HUES64 (cell line): ENCODE measurements around the gene OPRL1.
A peak's percentile ranks its signal among the peaks of the same experiment; 100 is the strongest.

ENCODE experiments used
- H3K27ac ChIP-seq: 2 replicates; pipeline ENCODE4 v1.7.0; 2013; ENCODE audit warnings: low read depth, low read length, inconsistent platforms
- H3K27me3 ChIP-seq: 2 replicates; pipeline ENCODE4 v1.6.1; 2013; ENCODE audit warnings: mild to moderate bottlenecking, low read length; ENCODE audit not compliant: insufficient read depth
- H3K36me3 ChIP-seq: 2 replicates; pipeline ENCODE4 v1.6.1; 2013; ENCODE audit warnings: mild to moderate bottlenecking, low read length; ENCODE audit not compliant: insufficient read depth
- H3K4me1 ChIP-seq: 2 replicates; pipeline ENCODE4 v1.6.1; 2013; ENCODE audit warnings: mild to moderate bottlenecking, low read length, moderate library complexity; ENCODE audit not compliant: insufficient read depth
- H3K4me3 ChIP-seq: 2 replicates; pipeline ENCODE4 v1.5.1; 2013; ENCODE audit warnings: mild to moderate bottlenecking, low read length, moderate library complexity
- H3K9ac ChIP-seq: 2 replicates; pipeline ENCODE4 v1.6.1; 2013; ENCODE audit warnings: mild to moderate bottlenecking, low read depth, low read length
- H3K9me3 ChIP-seq: 2 replicates; pipeline ENCODE4 v1.6.1; 2013; ENCODE audit warnings: low read depth, low read length; ENCODE audit not compliant: insufficient read depth
- WGBS: fragments of 150-250, 120-280 bp; methylation state at CpG from one replicate; pipeline ENCODE4 v1.1.7; 2013; ENCODE audit warnings: missing lambda C conversion rate; 5-methylcytosine and 5-hydroxymethylcytosine counted together

Gene OPRL1

GRCh38 chr20:64051561-64052325 lies 28.1 kb upstream of the OPRL1 start:
- H3K9me3 ChIP-seq: no peaks in the 10 kb centered on the region
- H3K27me3 ChIP-seq: peaks cover 44% of the 10 kb centered on the region
- no peak overlapping the region for H3K27ac ChIP-seq
- no peak overlapping the region for H3K4me3 ChIP-seq
- H3K9ac ChIP-seq: no peak overlapping the region
- no peaks in the 10 kb centered on the region for H3K36me3 ChIP-seq
- 0 out of 2 replicates have a peak, but pooled peaks cover 6% of the 10 kb centered on the region for H3K4me1 ChIP-seq
- 86% methylated on average over 15 of the region's 15 CpGs for WGBS

- Histone ChIP-seq H3K27ac (no peak overlapping the region), H3K4me1 (0 out of 2 replicates have a peak, but pooled peaks cover 6% of the 10 kb centered on the region), H3K4me3 (no peak overlapping the region), H3K36me3 (no peaks in the 10 kb centered on the region), H3K27me3 (peaks cover 38% of the 10 kb centered on the region), H3K9me3 (no peaks in the 10 kb centered on the region), H3K9ac (no peak overlapping the region)
- WGBS: 91% methylated on average over 10 of the region's 10 CpGs
These were observed 27.6 kb upstream of the OPRL1 start for GRCh38 chr20:64052326-64052722.

GRCh38 chr20:64052987-64053840 lies 26.7 kb upstream of the OPRL1 start:
- Histone ChIP-seq H3K27me3 (peaks cover 29% of the 10 kb centered on the region), H3K27ac (no peak overlapping the region), H3K9me3 (no peaks in the 10 kb centered on the region), H3K9ac (no peak overlapping the region), H3K36me3 (no peaks in the 10 kb centered on the region), H3K4me3 (no peak overlapping the region), H3K4me1 (0 out of 2 replicates have a peak, but pooled peaks cover 6% of the 10 kb centered on the region)
- WGBS: 84% methylated on average over 33 of the region's 33 CpGs

- 0 out of 2 replicates have a peak overlapping the region, but pooled peaks have one; percentile 25 for H3K27ac ChIP-seq
- H3K9me3 ChIP-seq: no peaks in the 10 kb centered on the region
- H3K9ac ChIP-seq: no peak overlapping the region
- peaks cover 21% of the 10 kb centered on the region for H3K27me3 ChIP-seq
- no peaks in the 10 kb centered on the region for H3K36me3 ChIP-seq
- 45% methylated on average over 17 of the region's 17 CpGs for WGBS
- 0 out of 2 replicates have a peak, but pooled peaks cover 6% of the 10 kb centered on the region for H3K4me1 ChIP-seq
- no peak overlapping the region for H3K4me3 ChIP-seq
These were observed 25.8 kb upstream of the OPRL1 start for GRCh38 chr20:64053841-64054661.

- Histone ChIP-seq H3K27ac (no peak overlapping the region), H3K36me3 (no peaks in the 10 kb centered on the region), H3K9ac (no peak overlapping the region), H3K4me1 (0 out of 2 replicates have a peak, but pooled peaks cover 6% of the 10 kb centered on the region), H3K9me3 (no peaks in the 10 kb centered on the region), H3K4me3 (no peak overlapping the region), H3K27me3 (peaks cover 7% of the 10 kb centered on the region)
- 81% methylated on average over 9 of the region's 9 CpGs for WGBS
These were observed 24.4 kb upstream of the OPRL1 start for GRCh38 chr20:64055396-64055892.

- Histone ChIP-seq H3K36me3 (no peaks in the 10 kb centered on the region), H3K9ac (no peak overlapping the region), H3K27ac (no peak overlapping the region), H3K4me3 (no peak overlapping the region), H3K4me1 (0 out of 2 replicates have a peak, but pooled peaks cover 6% of the 10 kb centered on the region), H3K27me3 (peaks cover under 1% of the 10 kb centered on the region), H3K9me3 (no peaks in the 10 kb centered on the region)
- WGBS: 78% methylated on average over 22 of the region's 22 CpGs
These were observed 23.8 kb upstream of the OPRL1 start for GRCh38 chr20:64055893-64056638.

- Histone ChIP-seq H3K27me3 (no peaks in the 10 kb centered on the region), H3K9me3 (no peaks in the 10 kb centered on the region), H3K4me3 (no peak overlapping the region), H3K36me3 (no peaks in the 10 kb centered on the region), H3K4me1 (0 out of 2 replicates have a peak, but pooled peaks cover 6% of the 10 kb centered on the region), H3K27ac (no peak overlapping the region), H3K9ac (no peak overlapping the region)
- 74% methylated on average over 7 of the region's 7 CpGs for WGBS
These were observed 23.3 kb upstream of the OPRL1 start for GRCh38 chr20:64056639-64056888.

- Histone ChIP-seq H3K9ac (no peak overlapping the region), H3K27ac (no peak overlapping the region), H3K27me3 (no peaks in the 10 kb centered on the region), H3K4me1 (0 out of 2 replicates have a peak, but pooled peaks cover 6% of the 10 kb centered on the region), H3K4me3 (no peak overlapping the region), H3K9me3 (no peaks in the 10 kb centered on the region), H3K36me3 (no peaks in the 10 kb centered on the region)
- 72% methylated on average over 39 of the region's 39 CpGs for WGBS
These were observed 22.8 kb upstream of the OPRL1 start for GRCh38 chr20:64056889-64057627.

- Histone ChIP-seq H3K36me3 (no peaks in the 10 kb centered on the region), H3K9me3 (no peaks in the 10 kb centered on the region), H3K4me1 (peaks cover 6% of the 10 kb centered on the region; the same call in 1 of the 2 replicates), H3K9ac (no peak overlapping the region), H3K27ac (no peak overlapping the region), H3K4me3 (no peak overlapping the region), H3K27me3 (no peaks in the 10 kb centered on the region)
- WGBS: 38% methylated on average over 33 of the region's 33 CpGs
These were observed 22.0 kb upstream of the OPRL1 start for GRCh38 chr20:64057628-64058498.
